ENCODE data around the gene KCNQ5. TPM values are rescaled to one million over a fixed set of nuclear protein-coding genes. Genes with fewer than 3 reads are reported as not detected.

The KCNQ5 gene
- total RNA-seq, 1 donor from 2014 or later = not detected

- intact Hi-C loops (cut with DNase I) = no loop called here
- no peak for DNase-seq
- ATAC-seq (ENCODE audit: poor library complexity) = no peak
These were observed 154.6 kb downstream of the KCNQ5 start for GRCh38 chr6:72776456-72776855.

DNA sequence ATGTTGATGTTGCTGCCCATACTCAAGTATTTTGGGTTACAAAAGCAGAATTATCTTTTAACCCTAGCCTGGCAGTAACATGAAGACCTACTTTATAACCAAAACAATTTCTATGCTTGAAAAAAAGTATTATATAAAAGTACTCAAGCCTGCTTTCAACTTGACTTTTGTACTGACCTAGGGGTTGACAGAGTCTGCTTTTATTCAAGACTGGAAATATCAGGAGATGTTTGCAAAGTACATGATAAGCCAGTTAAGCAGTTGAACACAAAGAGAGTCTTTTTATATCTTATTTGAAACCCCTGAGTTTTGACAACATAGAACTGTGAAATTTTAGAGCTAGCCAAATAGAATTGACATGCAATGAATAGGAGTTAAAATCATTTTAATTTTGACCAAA, 159.8 kb downstream of the KCNQ5 start:
- intact Hi-C loops (cut with DNase I) = no loop called here
- ATAC-seq (ENCODE audit: poor library complexity) = no peak
- DNase-seq = no peak

DNA sequence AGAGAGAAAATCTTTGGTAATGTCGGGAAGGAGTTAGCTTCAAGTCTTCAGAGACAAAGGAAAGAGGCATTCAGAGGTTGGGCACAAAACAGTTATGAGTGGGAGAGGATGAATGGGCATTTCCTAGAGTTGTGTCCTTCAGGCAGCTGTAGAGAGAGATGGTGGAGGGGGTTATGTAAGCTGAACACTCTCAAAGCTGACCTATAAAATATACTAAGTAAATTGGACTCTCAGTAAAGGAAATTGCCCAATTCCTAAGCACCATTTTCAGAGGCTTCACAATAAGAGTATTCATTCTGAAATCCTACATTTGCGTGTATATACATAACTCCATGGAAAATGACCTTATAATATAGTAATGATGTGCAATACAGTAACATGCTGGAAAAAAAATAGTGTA, 161.2 kb downstream of the KCNQ5 start:
- intact Hi-C loops (cut with DNase I) = no loop called here
- no peak for DNase-seq
- no peak for ATAC-seq (ENCODE audit: poor library complexity)

- no peak for ATAC-seq (ENCODE audit: poor library complexity)
- no peak for DNase-seq
- intact Hi-C loops (cut with DNase I) = no loop called here
These were observed 161.8 kb downstream of the KCNQ5 start for GRCh38 chr6:72783666-72784065.

DNA sequence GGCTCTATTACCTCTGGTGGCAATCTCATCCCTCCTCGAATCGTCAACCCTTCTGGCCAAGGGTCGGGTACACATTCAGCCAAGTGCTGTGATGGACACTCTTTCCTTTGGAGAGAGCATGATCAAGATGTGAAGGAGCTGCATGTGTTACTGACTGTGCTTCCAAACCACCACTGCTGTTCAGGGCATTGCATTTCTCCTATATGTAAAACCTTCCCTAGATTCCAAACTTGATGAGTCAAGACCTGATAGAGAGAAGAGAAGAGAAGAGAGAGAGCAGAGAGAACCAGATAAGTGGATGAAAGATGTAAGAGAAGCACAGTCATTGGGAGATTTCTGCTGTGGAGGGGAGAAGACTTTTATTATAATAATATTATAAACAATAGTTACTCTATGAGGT, 162.2 kb downstream of the KCNQ5 start:
- no peak for ATAC-seq (ENCODE audit: poor library complexity)
- no peak for DNase-seq
- intact Hi-C loops (cut with DNase I) = no loop called here

DNA sequence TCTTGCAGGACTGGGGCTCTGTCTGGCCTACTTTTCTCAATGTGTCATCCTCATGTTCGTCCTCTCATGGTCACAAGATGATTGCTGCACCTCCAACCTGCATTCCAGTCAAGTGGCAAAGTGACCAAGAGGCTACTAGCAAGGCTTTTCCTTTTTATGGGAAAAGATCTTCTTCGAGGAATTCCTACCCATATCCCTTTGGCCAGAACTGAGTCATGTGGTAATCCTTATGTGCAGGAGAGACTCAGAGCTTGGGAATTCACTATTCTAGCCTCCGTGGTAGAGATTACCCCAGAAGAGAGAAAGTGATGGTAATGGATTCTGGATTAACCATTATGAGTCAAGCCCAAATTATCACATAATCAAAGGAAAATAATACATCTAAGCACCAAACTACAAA, 162.7 kb downstream of the KCNQ5 start:
- no peak for ATAC-seq (ENCODE audit: poor library complexity)

GRCh38 chr6:72787391-72788031, 165.6 kb downstream of the KCNQ5 start:
- intact Hi-C loops (cut with DNase I) = no loop called here
- ATAC-seq (ENCODE audit: poor library complexity) (no peak), DNase-seq (no peak)

More for the DNA sequence above, 162.7 kb downstream of the KCNQ5 start:
- no peak for DNase-seq
- intact Hi-C loops (cut with DNase I) = no loop called here

DNA sequence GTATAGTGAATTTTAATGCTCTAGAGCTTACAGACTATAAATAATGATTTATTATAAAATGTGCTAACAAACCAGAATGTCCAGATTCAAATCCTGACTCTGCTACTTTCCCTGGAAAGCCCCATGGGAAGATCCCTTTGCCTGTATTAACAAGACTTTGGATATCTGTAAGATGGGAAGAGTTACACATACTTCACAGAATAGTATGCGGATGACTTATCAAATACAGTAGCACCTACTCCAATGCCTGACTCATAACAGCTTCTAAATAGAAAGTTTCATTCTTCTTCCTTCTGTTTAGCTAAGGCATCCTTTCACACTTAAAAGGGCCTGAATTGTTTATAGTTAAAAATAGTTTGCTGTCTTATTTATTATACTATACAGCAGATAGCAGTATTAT, 166.3 kb downstream of the KCNQ5 start:
- intact Hi-C loops (cut with DNase I) = no loop called here
- DNase-seq = no peak
- no peak for ATAC-seq (ENCODE audit: poor library complexity)

- ATAC-seq (ENCODE audit: poor library complexity) = no peak
- no peak for DNase-seq
- intact Hi-C loops (cut with DNase I) = no loop called here
These were observed 167.3 kb downstream of the KCNQ5 start for GRCh38 chr6:72789145-72789544.

GRCh38 chr6:72792692-72793091, 170.8 kb downstream of the KCNQ5 start:
- no peak for ATAC-seq (ENCODE audit: poor library complexity)

GRCh38 chr6:72793641-72794395, 172.0 kb downstream of the KCNQ5 start:
- intact Hi-C loops (cut with DNase I) = no loop called here
- DNase-seq (no peak), ATAC-seq (ENCODE audit: poor library complexity) (no peak)

More at GRCh38 chr6:72792692-72793091, 170.8 kb downstream of the KCNQ5 start:
- intact Hi-C loops (cut with DNase I) = no loop called here
- DNase-seq = no peak

DNA sequence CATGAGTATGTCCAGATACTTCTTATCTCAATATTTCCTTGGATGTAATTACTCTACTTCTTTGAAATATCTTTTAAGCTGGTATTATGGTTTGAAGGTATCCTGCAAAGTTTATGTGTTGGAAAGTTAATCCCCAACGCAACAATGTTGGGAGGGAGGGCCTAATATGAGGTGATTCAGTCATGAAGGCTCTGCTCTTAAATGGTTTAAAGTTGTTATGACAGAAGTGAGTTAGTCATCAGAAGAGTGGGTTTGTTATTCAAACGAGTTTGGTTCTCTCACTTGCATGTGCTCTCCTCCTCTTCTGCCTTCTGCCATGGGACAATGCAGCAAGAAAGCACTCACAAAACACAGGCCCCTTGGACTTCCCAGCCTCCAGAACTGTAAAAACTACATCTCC, 176.3 kb downstream of the KCNQ5 start:
- intact Hi-C loops (cut with DNase I) = no loop called here
- no peak for ATAC-seq (ENCODE audit: poor library complexity)
- DNase-seq = no peak

DNA sequence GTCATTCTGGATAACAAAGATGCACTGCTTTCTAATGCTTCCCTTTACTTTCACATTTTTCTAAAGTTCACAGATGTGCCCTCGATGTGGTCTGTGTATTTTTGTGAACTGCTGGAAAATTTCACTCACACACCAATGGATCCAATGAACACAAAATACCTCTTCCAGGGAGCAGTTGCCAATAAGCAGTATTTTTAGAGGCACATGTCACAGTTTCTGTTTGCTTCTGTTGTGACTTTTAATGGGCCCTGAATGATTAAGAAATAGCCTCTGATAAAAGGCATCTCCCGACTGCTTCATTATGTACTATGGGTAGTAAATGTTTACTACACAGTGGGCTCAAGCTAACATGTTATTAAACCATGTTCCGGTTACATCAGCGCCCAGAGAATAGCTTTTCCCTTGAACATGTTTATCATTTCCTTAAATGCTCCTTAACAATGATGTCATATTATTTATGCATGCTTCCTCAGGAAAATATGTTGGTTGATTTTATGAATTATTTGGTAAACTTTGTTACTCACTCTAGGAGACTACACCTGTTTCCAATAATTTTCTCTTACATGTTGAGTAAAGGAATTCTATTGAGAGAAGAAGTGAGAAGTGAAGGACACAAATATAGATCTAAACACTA, 188.0 kb downstream of the KCNQ5 start:
- DNase-seq (no peak), ATAC-seq (ENCODE audit: poor library complexity) (no peak)
- intact Hi-C loops (cut with DNase I) = no loop called here

- DNase-seq (no peak), ATAC-seq (ENCODE audit: poor library complexity) (no peak)
- intact Hi-C loops (cut with DNase I) = no loop called here
These were observed 188.9 kb downstream of the KCNQ5 start for GRCh38 chr6:72810571-72811280.

- ATAC-seq (ENCODE audit: poor library complexity) (no peak), DNase-seq (no peak)
- intact Hi-C loops (cut with DNase I) = no loop called here
These were observed 190.1 kb downstream of the KCNQ5 start for GRCh38 chr6:72811971-72812421.

GRCh38 chr6:72813807-72814596, 192.1 kb downstream of the KCNQ5 start:
- intact Hi-C loops (cut with DNase I) = no loop called here
- ATAC-seq (ENCODE audit: poor library complexity) = no peak
- peak; percentile 20 for DNase-seq

- intact Hi-C loops (cut with DNase I) = no loop called here
- DNase-seq (no peak), ATAC-seq (ENCODE audit: poor library complexity) (no peak)
These were observed 194.2 kb downstream of the KCNQ5 start for GRCh38 chr6:72816022-72816421.

- ATAC-seq (ENCODE audit: poor library complexity) = no peak
- DNase-seq = no peak
- intact Hi-C loops (cut with DNase I) = no loop called here
These were observed 195.3 kb downstream of the KCNQ5 start for GRCh38 chr6:72817208-72817607.

- intact Hi-C loops (cut with DNase I) = no loop called here
- no peak for ATAC-seq (ENCODE audit: poor library complexity)
- no peak for DNase-seq
These were observed 197.7 kb downstream of the KCNQ5 start for GRCh38 chr6:72819609-72820008.

Measured in Right ventricle myocardium superior (tissue), 1 donor.